ENCODE data around the gene PIRT.

PIRT gene

GRCh38 chr17:10821054-10821453 lies 16.8 kb downstream of the PIRT start:
- DNase-seq: no peak

- DNase-seq: no peak
Observed at GRCh38 chr17:10815319-10815718, 22.6 kb downstream of the PIRT start.

- DNase-seq: no peak
Observed at GRCh38 chr17:10814075-10814474, 23.8 kb downstream of the PIRT start.

- DNase-seq: no peak
Observed at GRCh38 chr17:10812674-10813073, 25.2 kb downstream of the PIRT start.

- no peak for DNase-seq
Observed at GRCh38 chr17:10809605-10810004, 28.3 kb downstream of the PIRT start.

GRCh38 chr17:10807704-10808128 lies 30.2 kb downstream of the PIRT start:
- DNase-seq: no peak

GRCh38 chr17:10806545-10807262 lies 31.2 kb downstream of the PIRT start:
- no peak for DNase-seq

- DNase-seq: no peak
Observed at GRCh38 chr17:10805911-10806310, 32.0 kb downstream of the PIRT start.

GRCh38 chr17:10804546-10804945 lies 33.3 kb downstream of the PIRT start:
- DNase-seq: no peak

GRCh38 chr17:10803830-10804475 lies 33.9 kb downstream of the PIRT start, which contains the start of gene TMEM238L:
Gene TMEM238L, minus strand, starts transcription at chr17:10804099. Its CDS starts 136 bp downstream, at chr17:10803963.
- DNase-seq: no peak

GRCh38 chr17:10803350-10803749 lies 34.5 kb downstream of the PIRT start:
- no peak for DNase-seq

GRCh38 chr17:10802496-10803284 lies 35.2 kb downstream of the PIRT start:
- DNase-seq: no peak

GRCh38 chr17:10799407-10799806 lies 38.5 kb downstream of the PIRT start:
- no peak for DNase-seq

- no peak for DNase-seq
Observed at GRCh38 chr17:10798910-10799309, 39.0 kb downstream of the PIRT start.

- DNase-seq: no peak
Observed at GRCh38 chr17:10798332-10798749, 39.5 kb downstream of the PIRT start.

- DNase-seq: no peak
Observed at GRCh38 chr17:10797476-10798328, 40.2 kb downstream of the PIRT start.

GRCh38 chr17:10793816-10794215 lies 44.1 kb downstream of the PIRT start:
- no peak for DNase-seq

- no peak for DNase-seq
Observed at GRCh38 chr17:10793256-10793655, 44.6 kb downstream of the PIRT start.

- no peak for DNase-seq
Observed at GRCh38 chr17:10792151-10792550, 45.7 kb downstream of the PIRT start.

- no peak for DNase-seq
Observed at GRCh38 chr17:10790491-10791401, 47.1 kb downstream of the PIRT start.

- no peak for DNase-seq
Observed at GRCh38 chr17:10789694-10790271, 48.1 kb downstream of the PIRT start.
